GM19438 (cell line): ENCODE results near the gene USP28.
"Not testable (repeated sequence)": the region's sequence is repeated elsewhere in the genome, so short reads cannot be mapped to it uniquely, and the experiment has no call there.

ENCODE experiments used
- ATAC-seq: cut with Tn5 transposase; IDR thresholded peaks from one replicate; pipeline ENCODE4 v1.9.1; 2021; ENCODE audit warnings: low read depth; ENCODE audit not compliant: unreplicated experiment

USP28 gene

DNA sequence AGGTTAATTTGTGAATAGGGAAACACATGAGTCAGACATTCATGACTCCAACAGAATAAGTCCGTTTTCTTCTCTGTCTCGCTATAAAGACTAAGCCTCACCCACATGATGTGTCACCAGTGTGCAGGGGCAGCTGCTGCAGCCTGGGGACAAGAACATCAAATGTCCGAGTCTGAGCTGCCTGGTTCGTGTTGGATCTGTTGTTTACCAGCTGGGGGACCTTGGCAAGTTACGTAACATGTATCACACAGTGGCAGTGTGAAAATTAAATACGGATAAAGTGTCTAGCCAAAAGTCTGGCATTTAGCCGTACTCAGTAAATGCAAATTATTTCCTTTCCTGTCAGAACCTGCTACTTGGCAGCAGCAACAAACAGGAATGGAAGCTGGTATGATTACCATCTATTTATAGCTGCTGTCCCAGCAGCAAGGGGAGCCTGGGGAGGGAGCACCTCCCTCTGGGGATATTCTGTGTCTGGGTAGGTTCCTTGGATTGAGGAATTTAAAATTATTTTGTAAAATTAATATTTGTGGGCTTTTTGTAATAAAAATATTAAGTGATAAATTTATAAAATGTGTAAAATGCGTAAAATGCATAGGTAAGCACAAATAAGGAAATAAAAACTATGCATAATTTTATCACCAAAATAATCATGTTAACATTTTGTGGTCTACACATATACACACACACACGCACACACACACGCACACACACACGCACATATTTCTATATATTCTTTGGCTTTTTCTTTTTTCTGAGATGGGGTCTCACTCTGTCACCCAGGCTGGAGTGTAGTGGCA is 97.1 kb downstream of the USP28 start:
- no peak for ATAC-seq

DNA sequence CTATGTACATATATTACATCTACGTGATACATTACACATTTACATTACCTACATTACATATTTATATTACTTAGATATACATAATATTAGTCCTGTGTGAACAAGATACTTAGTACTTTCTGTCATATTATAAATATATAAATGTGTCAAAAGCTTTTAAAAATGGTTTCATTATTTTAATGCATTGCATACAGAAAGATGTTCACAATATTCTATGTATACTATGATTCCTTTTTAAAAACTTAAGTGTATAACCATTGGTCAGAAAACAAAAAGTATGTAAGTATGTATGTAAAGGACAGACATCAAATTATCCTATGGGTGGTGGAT is 101.2 kb downstream of the USP28 start:
- ATAC-seq, result no peak

DNA sequence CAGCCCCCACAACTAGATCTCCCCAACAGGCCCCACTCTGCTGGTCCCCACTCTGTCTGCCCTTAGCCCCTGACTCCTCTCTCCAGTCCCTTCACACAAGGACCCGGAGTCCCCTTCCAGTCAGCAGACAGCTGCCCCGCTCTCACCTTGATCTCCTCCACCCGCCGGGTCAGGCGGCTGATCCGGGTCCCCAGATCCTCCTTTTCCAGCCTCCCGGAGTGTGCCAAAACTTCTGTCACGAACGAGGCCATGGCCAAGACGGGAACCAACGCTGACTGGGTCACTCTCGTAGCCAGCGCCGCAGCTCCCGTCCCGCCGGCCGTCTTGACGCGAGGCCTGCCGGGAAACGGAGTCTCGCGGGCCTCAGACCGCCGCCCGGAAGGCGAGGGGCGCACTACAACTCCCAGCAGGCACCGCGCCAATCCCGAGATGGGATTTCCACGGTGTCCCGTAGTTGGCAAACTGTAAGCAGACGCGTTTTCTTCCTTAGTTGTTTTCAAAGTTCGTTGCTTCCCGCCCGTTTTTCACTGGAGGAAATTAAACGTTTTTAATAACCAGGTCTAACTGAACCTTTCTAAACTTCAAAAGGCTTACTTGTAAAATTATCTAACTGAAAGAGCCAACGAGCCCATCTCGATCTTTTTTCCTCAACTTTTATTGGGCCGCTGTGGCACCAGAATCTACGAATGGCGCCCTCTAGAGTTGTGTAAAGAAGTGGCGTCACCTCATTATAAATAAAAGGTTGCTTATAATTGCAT is 101.8 kb downstream of the USP28 start, which contains the start of gene ZW10:
TSS of gene ZW10 (minus strand) at position 277 of the 758 bp plus-strand sequence. CDS start at position 251, 26 bp downstream.
- ATAC-seq, result peak; percentile 98

DNA sequence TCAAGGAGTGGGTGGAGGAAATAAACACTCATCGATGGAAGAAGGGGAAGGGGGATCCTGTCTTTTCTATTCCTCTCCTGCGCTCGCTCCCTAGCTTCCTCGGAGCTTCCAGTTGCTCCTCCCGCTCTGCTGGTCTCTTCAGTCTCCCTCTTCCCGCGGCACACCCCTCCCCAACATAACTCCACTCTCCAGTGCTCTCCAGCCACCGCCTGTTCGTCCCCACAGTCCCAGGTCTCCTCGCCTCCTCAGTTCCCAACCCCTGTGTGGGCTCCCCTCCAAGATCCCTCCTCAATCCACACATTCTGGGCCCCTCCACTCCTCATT is 102.3 kb downstream of the USP28 start:
- peak; percentile 26 for ATAC-seq

DNA sequence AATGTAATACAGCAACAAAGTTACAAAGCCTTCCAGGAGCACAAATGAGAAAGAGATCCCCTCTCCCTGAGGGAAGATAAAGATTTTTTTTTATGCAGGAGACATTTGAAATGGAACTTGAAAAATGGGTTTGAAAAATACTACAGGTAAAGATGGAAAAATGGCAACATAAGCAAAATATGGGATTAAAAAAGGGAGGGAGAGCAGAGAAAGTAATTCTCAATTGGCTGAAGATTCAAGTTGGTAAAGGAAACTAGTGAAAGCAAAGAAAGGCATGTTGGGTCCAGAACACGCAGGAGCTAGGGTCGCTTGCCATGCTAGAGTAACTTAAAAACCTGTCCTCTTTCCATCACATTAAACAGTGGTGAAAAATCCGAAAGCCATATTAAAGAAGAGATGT is 103.4 kb downstream of the USP28 start:
- ATAC-seq, result no peak

DNA sequence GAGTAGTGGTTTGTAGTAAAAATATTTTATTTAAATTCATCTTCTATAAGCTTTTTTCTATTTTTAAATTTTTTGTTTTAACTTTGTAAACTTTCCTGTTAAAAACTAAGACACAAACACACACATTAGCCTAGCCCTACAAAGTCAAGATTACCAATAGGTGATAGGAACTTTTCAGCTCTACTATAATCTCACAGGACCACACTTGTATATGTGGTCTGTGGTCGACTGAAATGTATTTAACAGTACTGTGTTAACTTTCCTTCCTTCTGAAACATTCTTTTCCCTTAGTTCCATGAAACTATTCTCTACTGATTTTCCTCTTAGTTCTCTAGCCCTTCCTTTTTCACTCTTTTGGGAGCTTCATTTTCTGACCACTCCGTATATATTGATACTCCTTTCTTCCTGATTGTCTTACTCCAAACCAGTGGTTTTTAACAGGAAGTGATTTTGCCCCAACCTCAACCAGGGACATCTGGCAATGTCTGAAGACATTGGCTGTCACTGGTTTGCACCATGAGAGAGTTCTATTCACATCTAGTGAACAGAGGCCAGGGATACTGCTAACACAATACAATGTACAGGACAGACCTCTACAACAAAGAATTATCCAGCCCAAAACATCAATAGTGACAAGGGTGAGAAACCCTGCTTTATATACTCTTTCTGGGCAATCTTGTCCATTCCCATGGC is 110.7 kb downstream of the USP28 start:
- no peak for ATAC-seq

DNA sequence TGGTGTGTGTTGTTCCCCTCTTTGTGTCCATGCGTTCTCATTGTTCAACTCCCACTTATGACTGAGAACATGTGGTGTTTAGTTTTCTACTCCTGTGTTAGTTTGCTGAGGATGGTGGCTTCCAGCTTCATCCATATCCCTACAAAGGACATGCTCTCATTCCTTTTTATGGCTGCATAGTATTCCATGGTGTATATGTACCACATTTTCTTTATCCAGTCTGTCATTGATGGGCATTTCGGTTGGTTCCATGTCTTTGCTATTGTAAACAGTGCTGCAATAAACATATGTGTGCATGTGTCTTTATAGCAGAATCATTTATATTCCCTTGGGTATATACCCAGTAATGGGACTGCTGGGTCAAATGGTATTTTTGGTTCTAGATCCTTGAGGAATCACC is 112.3 kb downstream of the USP28 start:
- ATAC-seq, result not testable (repeated sequence)

DNA sequence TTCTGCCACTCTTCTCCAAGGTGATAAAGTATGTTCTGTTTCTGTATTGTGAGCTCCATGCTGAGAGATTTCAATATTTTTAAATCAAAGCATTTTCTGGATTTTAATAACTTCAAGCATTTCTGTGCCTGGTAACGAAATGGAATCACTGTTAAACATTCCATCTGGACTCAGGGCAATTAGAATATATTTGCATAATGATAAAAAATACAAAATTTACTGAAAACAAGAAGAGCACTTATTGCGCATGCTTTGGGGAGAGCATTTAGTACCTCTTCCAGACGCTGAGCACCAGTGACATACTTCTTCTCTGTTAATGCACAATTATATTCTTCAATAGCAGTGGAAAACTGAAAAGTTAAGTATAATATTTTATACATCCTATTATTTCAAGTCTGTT is 115.1 kb downstream of the USP28 start:
- no peak for ATAC-seq

DNA sequence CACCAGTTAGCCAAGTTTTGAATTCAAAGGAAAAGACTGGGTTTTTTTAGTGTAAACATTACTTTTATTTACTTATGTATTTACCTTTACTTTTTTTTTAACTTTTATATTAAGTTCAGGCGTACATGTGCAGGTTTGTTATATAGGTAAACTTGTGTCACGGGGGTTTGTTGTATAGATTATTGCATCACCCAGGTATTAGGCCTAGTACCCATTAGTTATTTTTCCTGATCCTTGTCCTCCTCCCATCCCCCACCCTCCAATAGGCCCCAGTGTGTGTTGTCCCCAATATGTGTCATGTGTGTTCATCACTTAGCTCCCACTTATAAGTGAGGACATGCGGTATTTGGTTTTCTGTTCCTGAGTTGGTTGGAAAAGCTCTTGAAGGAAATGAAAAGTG is 122.4 kb downstream of the USP28 start:
- ATAC-seq, result no peak
